ENCODE measurements around the gene CHST1. TPM values are rescaled to one million over a fixed set of nuclear protein-coding genes. Genes with fewer than 3 reads are reported as not detected.

CHST1 gene
- total RNA-seq, 2 experiments from 2014 or later: not detected

GRCh38 chr11:45678976-45679375 is 13.6 kb upstream of the CHST1 start:
- Histone ChIP-seq H3K4me1 (ENCODE audit: insufficient read depth, low read length) (no peaks in the 10 kb centered on the region), H3K36me3 (ENCODE audit: insufficient read depth, low read length) (no peaks in the 10 kb centered on the region), H3K27ac (ENCODE audit: low read depth in 1 of 2, low read length in 2 of 2) (no peak overlapping the region), H3K9me3 (ENCODE audit: control insufficient read depth in 1 of 2, insufficient read depth in 1 of 2, low read length in 2 of 2) (no peaks in the 10 kb centered on the region), H3K27me3 (ENCODE audit: control insufficient read depth in 1 of 2, insufficient read depth in 2 of 2, low read length in 2 of 2) (peaks cover 0 to 2% of the 10 kb centered on the region in 2 experiments), H3K4me3 (ENCODE audit: low read length) (no peak overlapping the region)
- ATAC-seq (ENCODE audit: poor library complexity) (no peak), DNase-seq (no peak)
- ChIA-PET CTCF (no interaction called here), POLR2A (no interaction called here)
- Mint-ChIP-seq H3K9me3 (no peaks in the 10 kb centered on the region), H3K4me1 (ENCODE audit: low read depth) (no peaks in the 10 kb centered on the region), H3K4me3 (no peak overlapping the region), H3K27me3 (no peaks in the 10 kb centered on the region), H3K27ac (no peak overlapping the region), H3K36me3 (ENCODE audit: low read depth) (no peaks in the 10 kb centered on the region)
- TF ChIP-seq CTCF (IDR thresholded peaks at IDR 0.05): no peak
- intact Hi-C loops (cut with DNase I, micrococcal nuclease): no loop called here

GRCh38 chr11:45677770-45678512 is 12.5 kb upstream of the CHST1 start:
- Histone ChIP-seq H3K4me3 (ENCODE audit: low read length) (no peak overlapping the region), H3K27me3 (ENCODE audit: control insufficient read depth in 1 of 2, insufficient read depth in 2 of 2, low read length in 2 of 2) (peaks cover 0 to 2% of the 10 kb centered on the region in 2 experiments), H3K36me3 (ENCODE audit: insufficient read depth, low read length) (no peaks in the 10 kb centered on the region), H3K27ac (ENCODE audit: low read depth in 1 of 2, low read length in 2 of 2) (no peak overlapping the region), H3K4me1 (ENCODE audit: insufficient read depth, low read length) (no peaks in the 10 kb centered on the region), H3K9me3 (ENCODE audit: control insufficient read depth in 1 of 2, insufficient read depth in 1 of 2, low read length in 2 of 2) (peaks cover 0 to 3% of the 10 kb centered on the region in 2 experiments)
- POLR2A ChIA-PET: no interaction called here
- Mint-ChIP-seq H3K9me3 (no peaks in the 10 kb centered on the region), H3K27me3 (no peaks in the 10 kb centered on the region), H3K4me1 (ENCODE audit: low read depth) (no peaks in the 10 kb centered on the region), H3K4me3 (no peak overlapping the region), H3K36me3 (ENCODE audit: low read depth) (no peaks in the 10 kb centered on the region), H3K27ac (no peak overlapping the region)
- CTCF ChIA-PET: no interaction called here
- intact Hi-C loops (cut with DNase I, micrococcal nuclease): no loop called here
- no peak for TF ChIP-seq CTCF (IDR thresholded peaks at IDR 0.05)
- DNase-seq (no peak), ATAC-seq (ENCODE audit: poor library complexity) (no peak)

GRCh38 chr11:45676522-45677095 is 11.2 kb upstream of the CHST1 start:
- H3K9me3 ChIP-seq (ENCODE audit: control insufficient read depth in 1 of 2, insufficient read depth in 1 of 2, low read length in 2 of 2): peaks cover 0 to 3% of the 10 kb centered on the region in 2 experiments
- ATAC-seq (ENCODE audit: poor library complexity): no peak
- peaks cover 0 to 2% of the 10 kb centered on the region in 2 experiments for H3K27me3 ChIP-seq (ENCODE audit: control insufficient read depth in 1 of 2, insufficient read depth in 2 of 2, low read length in 2 of 2)
- H3K27ac ChIP-seq (ENCODE audit: low read depth in 1 of 2, low read length in 2 of 2): no peak overlapping the region
- Mint-ChIP-seq H3K36me3 (ENCODE audit: low read depth) (no peaks in the 10 kb centered on the region), H3K4me1 (ENCODE audit: low read depth) (no peaks in the 10 kb centered on the region), H3K4me3 (no peak overlapping the region), H3K9me3 (no peaks in the 10 kb centered on the region), H3K27me3 (no peaks in the 10 kb centered on the region), H3K27ac (no peak overlapping the region)
- CTCF ChIA-PET: no interaction called here
- intact Hi-C loops (cut with DNase I, micrococcal nuclease): no loop called here
- no peak for DNase-seq
- TF ChIP-seq CTCF (IDR thresholded peaks at IDR 0.05): no peak
- POLR2A ChIA-PET: no interaction called here
- no peaks in the 10 kb centered on the region for H3K36me3 ChIP-seq (ENCODE audit: insufficient read depth, low read length)
- no peak overlapping the region for H3K4me3 ChIP-seq (ENCODE audit: low read length)
- no peaks in the 10 kb centered on the region for H3K4me1 ChIP-seq (ENCODE audit: insufficient read depth, low read length)

Data from CD4-positive, alpha-beta T cell (primary cell).